HEK293T (cell line): ENCODE results near the gene KCNQ5.

Experiments used
- CTCF ChIA-PET: fragments of 350-600 bp; formaldehyde crosslinking; extraction: SDS; loops from one replicate; lab custom pipeline; 2021; ENCODE audit warnings: antibody characterized with exemption, inconsistent platforms; lab: Yijun Ruan, JAX
- POLR2A ChIA-PET: fragments of 350-600 bp; formaldehyde crosslinking; extraction: SDS; loops from one replicate; lab custom pipeline; 2020; ENCODE audit warnings: antibody characterized with exemption, inconsistent platforms; lab: Yijun Ruan, JAX
- DNase-seq: peaks from one replicate; pipeline ENCODE4 v3.0.0; 2012; ENCODE audit warnings: mixed read lengths; ENCODE audit errors: extremely low spot score
- ARNT ChIP-seq: fragments of 450-650 bp; IDR thresholded peaks from 2 replicates; pipeline ENCODE4 v1.6.1; 2017; ENCODE audit warnings: mild to moderate bottlenecking
- BHLHE40 ChIP-seq: fragments of 450-650 bp; IDR thresholded peaks from 2 replicates; pipeline ENCODE4 v1.6.1; 2016; ENCODE audit warnings: mild to moderate bottlenecking, moderate library complexity, borderline replicate concordance
- CTBP1 ChIP-seq: fragments of 450-650 bp; IDR thresholded peaks from 2 replicates; pipeline ENCODE4 v1.6.1; 2016; ENCODE audit warnings: borderline replicate concordance
- ELF4 ChIP-seq: fragments of 450-650 bp; IDR thresholded peaks from 2 replicates; pipeline ENCODE4 v1.6.1; 2017; ENCODE audit warnings: antibody characterized with exemption
- FOXA1 ChIP-seq: fragments of 450-650 bp; IDR thresholded peaks from 2 replicates; pipeline ENCODE4 v1.6.1; 2016; ENCODE audit warnings: mild to moderate bottlenecking
- FOXK2 ChIP-seq: fragments of 450-650 bp; IDR thresholded peaks from 2 replicates; pipeline ENCODE4 v1.6.1; 2016; ENCODE audit warnings: mild to moderate bottlenecking
- FOXM1 ChIP-seq: fragments of 450-650 bp; IDR thresholded peaks from 2 replicates; pipeline ENCODE4 v1.6.1; 2017; ENCODE audit warnings: mild to moderate bottlenecking, borderline replicate concordance
- HDGF ChIP-seq: fragments of 450-650 bp; IDR thresholded peaks from 2 replicates; pipeline ENCODE4 v1.6.1; 2017; ENCODE audit warnings: antibody characterized with exemption, borderline replicate concordance
- L3MBTL2 ChIP-seq: fragments of 450-650 bp; conservative IDR thresholded peaks from 2 replicates; pipeline ENCODE4 v1.6.1; 2016; ENCODE audit warnings: mild to moderate bottlenecking
- LEF1 ChIP-seq: fragments of 450-650 bp; IDR thresholded peaks from 2 replicates; pipeline ENCODE4 v1.6.1; 2017; ENCODE audit warnings: mild to moderate bottlenecking, borderline replicate concordance
- NFRKB ChIP-seq: fragments of 450-650 bp; IDR thresholded peaks from 2 replicates; pipeline ENCODE4 v1.6.1; 2016; ENCODE audit warnings: mild to moderate bottlenecking, moderate library complexity
- PKNOX1 ChIP-seq: fragments of 450-650 bp; IDR thresholded peaks from 2 replicates; pipeline ENCODE4 v1.6.1; 2016
- SP1 ChIP-seq: fragments of 450-650 bp; IDR thresholded peaks from 2 replicates; pipeline ENCODE4 v1.6.1; 2017
- SUZ12 ChIP-seq: fragments of 450-650 bp; IDR thresholded peaks from 2 replicates; pipeline ENCODE4 v1.6.1; 2016; ENCODE audit warnings: mild to moderate bottlenecking
- TARDBP ChIP-seq: fragments of 450-650 bp; IDR thresholded peaks from 2 replicates; pipeline ENCODE4 v1.6.1; 2016
- ZNF384 ChIP-seq: fragments of 450-650 bp; IDR thresholded peaks from 2 replicates; pipeline ENCODE4 v1.6.1; 2016

The KCNQ5 gene

DNA sequence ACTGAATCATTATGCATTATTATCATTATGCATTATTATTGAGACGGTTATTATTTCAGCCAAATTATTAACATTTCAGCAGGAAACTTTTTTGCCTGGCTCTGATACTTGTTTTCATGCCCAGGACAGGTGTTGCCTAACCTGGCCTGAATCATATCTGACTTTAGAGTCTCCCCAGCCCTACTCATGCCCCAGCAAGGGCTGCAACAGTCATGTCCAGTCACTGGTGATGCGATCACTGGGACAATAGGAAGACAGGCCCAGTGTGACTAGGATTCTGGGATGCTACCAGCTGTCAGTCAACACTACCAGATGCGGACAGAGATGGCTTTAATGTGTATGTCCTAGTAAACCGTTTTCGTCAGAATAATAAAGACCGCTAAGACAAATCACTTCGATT lies 318.4 kb downstream of the KCNQ5 start:
- no peak for DNase-seq
- ChIA-PET CTCF (no interaction called here), POLR2A (no interaction called here)
- TF ChIP-seq L3MBTL2, result no peak
- TF ChIP-seq ELF4, result no peak
- no peak for TF ChIP-seq NFRKB
- no peak for TF ChIP-seq LEF1
- no peak for TF ChIP-seq ZNF384
- no peak for TF ChIP-seq SUZ12
- TF ChIP-seq CTBP1, result no peak
- no peak for TF ChIP-seq FOXK2
- TF ChIP-seq TARDBP, result no peak

- DNase-seq, result no peak
- ChIA-PET CTCF (no interaction called here), POLR2A (no interaction called here)
- TF ChIP-seq SUZ12 (no peak), ELF4 (no peak), SP1 (no peak), CTBP1 (no peak), ARNT (no peak), NFRKB (no peak), TARDBP (no peak), FOXM1 (no peak), BHLHE40 (no peak), LEF1 (no peak)
Observed at GRCh38 chr6:72941263-72941662, 319.4 kb downstream of the KCNQ5 start.

DNA sequence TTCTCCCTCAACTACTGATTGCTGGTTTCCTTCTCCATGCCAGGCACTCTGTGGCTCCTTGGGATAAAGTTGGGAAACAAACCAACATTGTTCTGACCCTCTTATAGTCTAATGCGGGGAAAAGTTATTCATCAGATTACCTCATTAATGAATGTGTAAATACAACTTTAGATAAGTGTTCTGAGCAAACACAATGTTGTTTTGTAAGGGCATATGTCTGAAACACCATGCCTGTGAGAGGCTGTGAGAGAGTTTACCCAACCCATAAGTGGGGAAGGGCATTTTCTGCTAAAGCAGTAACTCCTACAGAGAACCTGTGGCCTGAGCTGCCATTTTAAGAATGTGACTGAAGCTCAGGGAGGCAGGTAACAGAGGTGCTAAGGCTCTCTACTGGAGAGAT lies 319.9 kb downstream of the KCNQ5 start:
- CTCF ChIA-PET, result no interaction called here
- TF ChIP-seq ARNT, result no peak
- TF ChIP-seq LEF1, result no peak
- TF ChIP-seq CTBP1, result no peak
- TF ChIP-seq FOXM1, result no peak
- TF ChIP-seq ELF4, result no peak
- no peak for TF ChIP-seq ZNF384
- no peak for TF ChIP-seq BHLHE40
- no peak for TF ChIP-seq HDGF
- no peak for TF ChIP-seq TARDBP
- TF ChIP-seq FOXK2, result no peak
- TF ChIP-seq SUZ12, result no peak
- no peak for TF ChIP-seq PKNOX1
- TF ChIP-seq SP1, result no peak
- TF ChIP-seq FOXA1, result no peak
- no peak for TF ChIP-seq L3MBTL2
- DNase-seq, result no peak
- POLR2A ChIA-PET, result no interaction called here

DNA sequence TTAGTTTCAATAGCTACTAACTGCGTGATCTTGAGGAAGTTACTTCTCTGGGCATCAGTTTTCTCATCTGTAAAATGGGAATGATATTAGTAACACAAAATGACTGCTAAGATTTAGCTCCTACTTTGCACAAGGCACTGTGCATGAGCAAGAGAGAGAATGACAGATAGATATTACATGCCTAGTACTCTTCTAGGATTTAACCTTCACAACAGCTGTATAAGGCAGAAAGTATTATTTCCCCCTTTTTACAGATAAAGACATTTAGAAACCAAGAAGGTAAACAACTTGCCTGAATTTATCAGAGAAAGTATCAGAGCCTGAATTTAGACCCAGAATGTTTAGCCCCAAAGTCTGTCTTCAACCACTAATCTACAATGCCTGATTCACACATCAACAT lies 321.8 kb downstream of the KCNQ5 start:
- ChIA-PET CTCF (no interaction called here), POLR2A (no interaction called here)
- no peak for TF ChIP-seq ZNF384
- no peak for TF ChIP-seq FOXK2
- no peak for TF ChIP-seq L3MBTL2
- no peak for TF ChIP-seq ELF4
- no peak for TF ChIP-seq SP1
- no peak for TF ChIP-seq FOXM1
- no peak for TF ChIP-seq HDGF
- no peak for TF ChIP-seq LEF1
- no peak for TF ChIP-seq TARDBP
- DNase-seq, result no peak

DNA sequence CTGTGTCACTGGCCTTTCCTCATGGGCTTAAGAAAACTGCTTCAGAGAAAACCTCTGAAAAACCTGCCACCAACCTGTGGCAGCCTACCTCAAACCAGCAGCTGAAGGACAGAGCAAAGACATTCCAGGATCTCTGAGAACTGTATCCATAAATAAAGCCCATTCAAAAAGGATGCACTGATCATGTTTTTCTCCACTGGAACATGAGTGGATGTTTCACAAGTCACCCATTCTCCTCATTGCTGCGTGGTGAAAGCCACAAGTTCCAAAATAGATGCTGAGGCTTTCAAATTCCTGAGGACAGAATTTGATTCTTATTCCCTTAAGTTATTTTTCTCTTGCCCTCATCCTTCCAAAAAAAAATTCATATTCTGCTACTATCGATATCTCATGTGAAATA lies 322.8 kb downstream of the KCNQ5 start:
- ChIA-PET CTCF (no interaction called here), POLR2A (no interaction called here)
- no peak for TF ChIP-seq HDGF
- TF ChIP-seq SUZ12, result no peak
- TF ChIP-seq PKNOX1, result no peak
- TF ChIP-seq TARDBP, result no peak
- no peak for DNase-seq

DNA sequence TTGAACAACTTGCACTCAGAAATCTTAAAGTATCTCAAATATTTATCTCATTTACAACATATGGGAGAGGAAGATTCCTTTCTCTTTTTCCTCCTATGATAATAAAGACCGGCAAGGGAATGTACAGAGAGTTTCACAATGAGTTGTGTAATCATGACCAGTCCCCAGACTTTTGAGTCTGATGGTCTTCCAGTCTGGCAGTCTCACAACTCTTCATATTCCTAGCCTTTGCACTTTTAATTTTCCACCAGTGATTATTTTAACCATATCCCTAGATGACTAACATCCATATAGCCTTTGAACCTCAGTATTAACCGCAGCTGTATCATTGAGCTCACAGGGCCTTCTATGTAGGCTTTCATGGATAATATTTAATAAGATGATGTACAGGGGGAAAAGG lies 324.9 kb downstream of the KCNQ5 start:
- POLR2A ChIA-PET, result no interaction called here
- CTCF ChIA-PET, result no interaction called here
- TF ChIP-seq ZNF384, result no peak
- TF ChIP-seq FOXK2, result no peak
- TF ChIP-seq SP1, result no peak
- no peak for TF ChIP-seq PKNOX1
- no peak for TF ChIP-seq TARDBP
- TF ChIP-seq CTBP1, result no peak
- TF ChIP-seq HDGF, result no peak
- no peak for TF ChIP-seq L3MBTL2
- TF ChIP-seq FOXA1, result no peak
- no peak for TF ChIP-seq FOXM1
- no peak for TF ChIP-seq ELF4
- TF ChIP-seq BHLHE40, result no peak
- no peak for TF ChIP-seq LEF1
- TF ChIP-seq ARNT, result no peak
- no peak for TF ChIP-seq SUZ12
- TF ChIP-seq NFRKB, result no peak
- DNase-seq, result no peak

GRCh38 chr6:72947534-72947933 lies 325.7 kb downstream of the KCNQ5 start:
- DNase-seq, result no peak
- ChIA-PET CTCF (interaction anchor here (0.6 kb wide), 1 partner anchor 24 kb away, joined by 3 read pairs; no protein-coding TSS in a partner anchor), POLR2A (no interaction called here)
- TF ChIP-seq HDGF (no peak), FOXM1 (no peak), LEF1 (no peak)

GRCh38 chr6:72948153-72948552 lies 326.3 kb downstream of the KCNQ5 start:
- no peak for DNase-seq

More at GRCh38 chr6:72948153-72948552, 326.3 kb downstream of the KCNQ5 start:
- ChIA-PET CTCF (interaction anchor here (0.6 kb wide), 1 partner anchor 25 kb away, joined by 3 read pairs; no protein-coding TSS in a partner anchor), POLR2A (no interaction called here)
- TF ChIP-seq FOXM1, result no peak
- TF ChIP-seq ELF4, result no peak
- TF ChIP-seq BHLHE40, result no peak
- TF ChIP-seq CTBP1, result no peak
- TF ChIP-seq SUZ12, result no peak
- TF ChIP-seq FOXA1, result no peak
- no peak for TF ChIP-seq LEF1
- TF ChIP-seq FOXK2, result no peak
- TF ChIP-seq L3MBTL2, result no peak
- no peak for TF ChIP-seq NFRKB
- TF ChIP-seq ZNF384, result no peak
- TF ChIP-seq HDGF, result no peak
- TF ChIP-seq TARDBP, result no peak
- TF ChIP-seq SP1, result no peak
- TF ChIP-seq PKNOX1, result no peak
- no peak for TF ChIP-seq ARNT
